Measurements from ENCODE around the gene PPP2R5D. TPM values are rescaled to one million over a fixed set of nuclear protein-coding genes. Genes with fewer than 3 reads are reported as not detected.

PPP2R5D gene
- polyA plus RNA-seq, 2 of the 4 experiments (the other 2 are of a cell fraction): 26.5 to 34.6 TPM

DNA sequence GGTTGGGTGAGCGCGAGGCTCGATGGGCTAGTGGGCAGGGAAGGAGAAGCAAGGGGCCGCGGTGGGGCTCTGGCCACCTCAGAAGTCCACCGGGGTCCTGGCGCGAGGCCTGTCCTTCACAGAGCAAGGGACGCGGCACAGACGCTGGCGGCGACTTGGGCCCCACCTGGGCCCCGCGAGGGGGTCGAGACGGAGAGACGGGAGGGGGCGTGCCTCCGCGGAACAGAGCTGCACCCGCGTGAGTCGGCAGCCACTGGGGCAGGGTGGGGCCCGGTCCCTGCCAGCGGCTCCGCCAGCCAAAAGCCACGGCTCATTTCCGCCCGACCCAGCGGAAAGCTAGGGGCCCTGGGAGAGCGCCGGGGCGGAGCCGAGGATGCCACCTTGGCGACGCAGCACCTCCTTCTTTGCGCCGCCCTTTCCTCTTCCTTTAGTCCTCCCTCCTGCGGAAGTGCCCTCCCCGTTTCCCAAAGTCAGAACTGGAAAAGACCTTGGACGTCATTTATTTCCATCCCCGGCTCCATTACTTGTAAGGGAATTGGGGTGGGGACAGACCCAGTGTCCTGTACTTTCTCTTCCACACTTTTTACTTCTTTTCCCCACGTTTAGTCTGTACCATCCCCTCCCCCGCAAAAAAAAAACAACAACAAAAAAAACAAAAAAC lies 69.3 kb downstream of the PPP2R5D start, which contains the start of gene CUL7 (continued):
- TF ChIP-seq, protein P1, sequence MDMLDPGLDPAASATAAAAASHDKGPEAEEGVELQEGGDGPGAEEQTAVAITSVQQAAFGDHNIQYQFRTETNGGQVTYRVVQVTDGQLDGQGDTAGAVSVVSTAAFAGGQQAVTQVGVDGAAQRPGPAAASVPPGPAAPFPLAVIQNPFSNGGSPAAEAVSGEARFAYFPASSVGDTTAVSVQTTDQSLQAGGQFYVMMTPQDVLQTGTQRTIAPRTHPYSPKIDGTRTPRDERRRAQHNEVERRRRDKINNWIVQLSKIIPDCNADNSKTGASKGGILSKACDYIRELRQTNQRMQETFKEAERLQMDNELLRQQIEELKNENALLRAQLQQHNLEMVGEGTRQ (IDR thresholded peaks at IDR 0.05): no peak
- peak; percentile 21; the same call in 1 of the 2 replicates for TF ChIP-seq GATA3 (IDR thresholded peaks at IDR 0.05; ENCODE audit: borderline replicate concordance)
- TF ChIP-seq SREBF2 (IDR thresholded peaks at IDR 0.05): no peak
- no peak for TF ChIP-seq CBX2 (IDR thresholded peaks at IDR 0.05; ENCODE audit: borderline replicate concordance, low read depth)
- TF ChIP-seq KDM1A (IDR thresholded peaks at IDR 0.05; ENCODE audit: low read depth): no peak
- no peak for TF ChIP-seq POLR2AphosphoS2 (conservative IDR thresholded peaks at IDR 0.05; ENCODE audit: low read length)
- TF ChIP-seq RFX5 (IDR thresholded peaks at IDR 0.05): no peak
- TF ChIP-seq TFCP2L1 (CRISPR knock-in tag; IDR thresholded peaks at IDR 0.05): peak; percentile 86; the same call in 1 of the 2 replicates
- peak; percentile 79 to 87; a peak in 3 of 5 replicates for TF ChIP-seq JUN (IDR thresholded peaks at IDR 0.05)
- TF ChIP-seq MAZ (IDR thresholded peaks at IDR 0.05; ENCODE audit: borderline replicate concordance, low read depth, low read length): peak; percentile 62; the same call in 1 of the 2 replicates
- TF ChIP-seq RAD21 (conservative IDR thresholded peaks at IDR 0.05 in 1 of 2, IDR thresholded peaks at IDR 0.05 in 1 of 2): no peak
- no peak for TF ChIP-seq ZC3H11A (IDR thresholded peaks at IDR 0.05)
- no peak for TF ChIP-seq HOXB13 (CRISPR knock-in tag; IDR thresholded peaks at IDR 0.05; ENCODE audit: low read depth)
- TF ChIP-seq NR3C1 (IDR thresholded peaks at IDR 0.05): no peak
- TF ChIP-seq FOXS1 (CRISPR knock-in tag; IDR thresholded peaks at IDR 0.05): no peak
- TF ChIP-seq, protein P2, sequence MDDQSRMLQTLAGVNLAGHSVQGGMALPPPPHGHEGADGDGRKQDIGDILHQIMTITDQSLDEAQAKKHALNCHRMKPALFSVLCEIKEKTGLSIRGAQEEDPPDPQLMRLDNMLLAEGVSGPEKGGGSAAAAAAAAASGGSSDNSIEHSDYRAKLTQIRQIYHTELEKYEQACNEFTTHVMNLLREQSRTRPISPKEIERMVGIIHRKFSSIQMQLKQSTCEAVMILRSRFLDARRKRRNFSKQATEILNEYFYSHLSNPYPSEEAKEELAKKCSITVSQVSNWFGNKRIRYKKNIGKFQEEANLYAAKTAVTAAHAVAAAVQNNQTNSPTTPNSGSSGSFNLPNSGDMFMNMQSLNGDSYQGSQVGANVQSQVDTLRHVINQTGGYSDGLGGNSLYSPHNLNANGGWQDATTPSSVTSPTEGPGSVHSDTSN (IDR thresholded peaks at IDR 0.05): peak; percentile 62; the same call in 1 of the 2 replicates
- TF ChIP-seq, protein P3, sequence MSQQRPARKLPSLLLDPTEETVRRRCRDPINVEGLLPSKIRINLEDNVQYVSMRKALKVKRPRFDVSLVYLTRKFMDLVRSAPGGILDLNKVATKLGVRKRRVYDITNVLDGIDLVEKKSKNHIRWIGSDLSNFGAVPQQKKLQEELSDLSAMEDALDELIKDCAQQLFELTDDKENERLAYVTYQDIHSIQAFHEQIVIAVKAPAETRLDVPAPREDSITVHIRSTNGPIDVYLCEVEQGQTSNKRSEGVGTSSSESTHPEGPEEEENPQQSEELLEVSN (IDR thresholded peaks at IDR 0.05; ENCODE audit: borderline replicate concordance, low read depth): no peak
- no peak for TF ChIP-seq CBX8 (IDR thresholded peaks at IDR 0.05)
- no peak for TF ChIP-seq HOXA7 (CRISPR knock-in tag; IDR thresholded peaks at IDR 0.05)
- no peak for TF ChIP-seq EHMT2 (IDR thresholded peaks at IDR 0.05; ENCODE audit: low read depth)
- TF ChIP-seq PHF8 (IDR thresholded peaks at IDR 0.05; ENCODE audit: borderline replicate concordance, low read depth): peak; percentile 74
- no peak for TF ChIP-seq NFE2L2 (conservative IDR thresholded peaks at IDR 0.05; ENCODE audit: low read length)
- TF ChIP-seq EP300 (IDR thresholded peaks at IDR 0.05): no peak
- peak; percentile 41; the same call in 1 of the 2 replicates for TF ChIP-seq TP53 (CRISPR knock-in tag; IDR thresholded peaks at IDR 0.05)
- TF ChIP-seq, protein P4, sequence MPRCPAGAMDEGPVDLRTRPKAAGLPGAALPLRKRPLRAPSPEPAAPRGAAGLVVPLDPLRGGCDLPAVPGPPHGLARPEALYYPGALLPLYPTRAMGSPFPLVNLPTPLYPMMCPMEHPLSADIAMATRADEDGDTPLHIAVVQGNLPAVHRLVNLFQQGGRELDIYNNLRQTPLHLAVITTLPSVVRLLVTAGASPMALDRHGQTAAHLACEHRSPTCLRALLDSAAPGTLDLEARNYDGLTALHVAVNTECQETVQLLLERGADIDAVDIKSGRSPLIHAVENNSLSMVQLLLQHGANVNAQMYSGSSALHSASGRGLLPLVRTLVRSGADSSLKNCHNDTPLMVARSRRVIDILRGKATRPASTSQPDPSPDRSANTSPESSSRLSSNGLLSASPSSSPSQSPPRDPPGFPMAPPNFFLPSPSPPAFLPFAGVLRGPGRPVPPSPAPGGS (IDR thresholded peaks at IDR 0.05): peak; percentile 66; the same call in 2 of the 3 replicates
- TF ChIP-seq CHD2 (IDR thresholded peaks at IDR 0.05; ENCODE audit: low read length, partially characterized antibody): no peak
- no peak for TF ChIP-seq ATOH8 (CRISPR knock-in tag; IDR thresholded peaks at IDR 0.05; ENCODE audit: low read depth)
- TF ChIP-seq ZNF302 (CRISPR knock-in tag; IDR thresholded peaks at IDR 0.05): no peak
- TF ChIP-seq FOSB (CRISPR knock-in tag; IDR thresholded peaks at IDR 0.05): no peak
- TF ChIP-seq FOSL2 (IDR thresholded peaks at IDR 0.05): no peak
- peak; percentile 7; the same call in 1 of the 2 replicates for TF ChIP-seq FOSL2 (CRISPR knock-in tag; IDR thresholded peaks at IDR 0.05)
- TF ChIP-seq ELK1 (IDR thresholded peaks at IDR 0.05; ENCODE audit: low read depth, low read length): no peak
- TF ChIP-seq RCOR1 (IDR thresholded peaks at IDR 0.05; ENCODE audit: low read depth, low read length): no peak
- no peak for TF ChIP-seq JUNB (IDR thresholded peaks at IDR 0.05)
- no peak for TF ChIP-seq HEYL (CRISPR knock-in tag; IDR thresholded peaks at IDR 0.05)
